ENCODE measurements around the gene RSPO3. TPM values are rescaled to one million over a fixed set of nuclear protein-coding genes. Genes with fewer than 3 reads are reported as not detected.

The RSPO3 gene
- total RNA-seq, 1 experiment from 2014 or later: 0.11 TPM

DNA sequence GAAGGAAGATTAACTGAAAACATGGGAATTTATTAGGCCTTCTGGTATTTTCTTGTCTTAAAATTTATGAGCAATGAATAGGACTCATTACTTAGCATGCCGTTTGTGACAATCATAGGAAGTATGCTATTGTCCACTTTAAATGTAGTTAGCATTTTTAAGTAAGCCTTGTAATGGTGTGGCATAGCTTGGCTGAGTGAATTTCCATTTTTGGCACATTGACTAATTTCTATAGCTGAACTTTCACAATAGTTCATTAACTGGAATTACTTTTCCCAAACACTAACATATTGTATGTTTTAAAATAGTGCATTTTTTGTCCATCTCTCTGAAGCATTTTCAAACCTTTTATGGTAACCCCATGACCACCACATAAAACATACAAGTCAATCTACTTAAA is 15.7 kb downstream of the RSPO3 start:
- Histone ChIP-seq H3K9me3 (no peaks in the 10 kb centered on the region; the same call in 1 of the 2 replicates), H3K36me3 (ENCODE audit: control insufficient read depth, insufficient read depth, low read length) (no peaks in the 10 kb centered on the region), H3K4me1 (no peaks in the 10 kb centered on the region), H3K4me3 (ENCODE audit: low read depth, low read length) (no peak overlapping the region), H3K27me3 (replicated peaks; ENCODE audit: control insufficient read depth, insufficient read depth, low read length) (no peaks in the 10 kb centered on the region)
- TF ChIP-seq, protein P1, sequence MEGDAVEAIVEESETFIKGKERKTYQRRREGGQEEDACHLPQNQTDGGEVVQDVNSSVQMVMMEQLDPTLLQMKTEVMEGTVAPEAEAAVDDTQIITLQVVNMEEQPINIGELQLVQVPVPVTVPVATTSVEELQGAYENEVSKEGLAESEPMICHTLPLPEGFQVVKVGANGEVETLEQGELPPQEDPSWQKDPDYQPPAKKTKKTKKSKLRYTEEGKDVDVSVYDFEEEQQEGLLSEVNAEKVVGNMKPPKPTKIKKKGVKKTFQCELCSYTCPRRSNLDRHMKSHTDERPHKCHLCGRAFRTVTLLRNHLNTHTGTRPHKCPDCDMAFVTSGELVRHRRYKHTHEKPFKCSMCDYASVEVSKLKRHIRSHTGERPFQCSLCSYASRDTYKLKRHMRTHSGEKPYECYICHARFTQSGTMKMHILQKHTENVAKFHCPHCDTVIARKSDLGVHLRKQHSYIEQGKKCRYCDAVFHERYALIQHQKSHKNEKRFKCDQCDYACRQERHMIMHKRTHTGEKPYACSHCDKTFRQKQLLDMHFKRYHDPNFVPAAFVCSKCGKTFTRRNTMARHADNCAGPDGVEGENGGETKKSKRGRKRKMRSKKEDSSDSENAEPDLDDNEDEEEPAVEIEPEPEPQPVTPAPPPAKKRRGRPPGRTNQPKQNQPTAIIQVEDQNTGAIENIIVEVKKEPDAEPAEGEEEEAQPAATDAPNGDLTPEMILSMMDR (IDR thresholded peaks at IDR 0.05; ENCODE audit: insufficient read depth in 1 of 2, low read depth in 1 of 2, low read length in 1 of 2, severe bottlenecking in 1 of 2, unreplicated experiment in 1 of 2): no peak
- DNase-seq: no peak
- ChIA-PET CTCF (no interaction called here), POLR2A (no interaction called here)
- Mint-ChIP-seq H3K27ac (ENCODE audit: unreplicated experiment) (no peak overlapping the region), H3K4me1 (ENCODE audit: low read depth, unreplicated experiment) (no peaks in the 10 kb centered on the region), H3K27me3 (ENCODE audit: insufficient read depth, unreplicated experiment) (peaks cover 4% of the 10 kb centered on the region), H3K36me3 (ENCODE audit: insufficient read depth, unreplicated experiment) (peaks cover 5% of the 10 kb centered on the region), H3K9me3 (ENCODE audit: unreplicated experiment) (no peaks in the 10 kb centered on the region), H3K4me3 (ENCODE audit: unreplicated experiment) (no peak overlapping the region)
- intact Hi-C loops (cut with micrococcal nuclease; ENCODE audit: unreplicated experiment): no loop called here
- no TSS peak for BruUV-seq (replicated peaks)

DNA sequence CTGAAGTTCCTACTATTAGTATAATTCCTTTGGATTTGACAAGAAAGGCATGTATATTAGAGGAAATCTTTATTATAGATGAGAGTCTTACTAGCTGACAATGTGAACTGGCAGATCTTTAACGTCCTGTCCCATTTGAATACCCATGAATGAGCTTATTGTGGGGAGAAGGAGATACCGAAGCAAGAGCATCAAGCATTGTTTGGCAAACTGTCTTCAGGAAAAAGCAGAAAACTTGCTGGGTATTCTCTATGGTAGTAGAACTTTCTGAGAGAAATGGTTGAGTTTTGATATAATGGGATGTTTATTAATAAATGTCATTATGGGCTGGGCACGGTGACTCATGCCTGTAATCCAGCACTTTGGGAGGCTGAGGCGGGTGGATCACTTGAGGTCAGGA is 18.3 kb downstream of the RSPO3 start:
- no TSS peak for BruUV-seq (replicated peaks)
- Mint-ChIP-seq H3K9me3 (ENCODE audit: unreplicated experiment) (no peaks in the 10 kb centered on the region), H3K27ac (ENCODE audit: unreplicated experiment) (no peak overlapping the region), H3K36me3 (ENCODE audit: insufficient read depth, unreplicated experiment) (no peaks in the 10 kb centered on the region), H3K27me3 (ENCODE audit: insufficient read depth, unreplicated experiment) (no peaks in the 10 kb centered on the region), H3K4me1 (ENCODE audit: low read depth, unreplicated experiment) (no peaks in the 10 kb centered on the region), H3K4me3 (ENCODE audit: unreplicated experiment) (no peak overlapping the region)
- POLR2A ChIA-PET: no interaction called here
- CTCF ChIA-PET: no interaction called here
- no peaks in the 10 kb centered on the region for H3K4me1 ChIP-seq
- H3K4me3 ChIP-seq (ENCODE audit: low read depth, low read length): no peak overlapping the region
- intact Hi-C loops (cut with micrococcal nuclease; ENCODE audit: unreplicated experiment): no loop called here
- no peak for DNase-seq
- no peaks in the 10 kb centered on the region for H3K36me3 ChIP-seq (ENCODE audit: control insufficient read depth, insufficient read depth, low read length)
- TF ChIP-seq, protein P1 (IDR thresholded peaks at IDR 0.05; ENCODE audit: insufficient read depth in 1 of 2, low read depth in 1 of 2, low read length in 1 of 2, severe bottlenecking in 1 of 2, unreplicated experiment in 1 of 2): no peak
- no peaks in the 10 kb centered on the region for H3K27me3 ChIP-seq (replicated peaks; ENCODE audit: control insufficient read depth, insufficient read depth, low read length)
- H3K9me3 ChIP-seq: no peaks in the 10 kb centered on the region; the same call in 1 of the 2 replicates

DNA sequence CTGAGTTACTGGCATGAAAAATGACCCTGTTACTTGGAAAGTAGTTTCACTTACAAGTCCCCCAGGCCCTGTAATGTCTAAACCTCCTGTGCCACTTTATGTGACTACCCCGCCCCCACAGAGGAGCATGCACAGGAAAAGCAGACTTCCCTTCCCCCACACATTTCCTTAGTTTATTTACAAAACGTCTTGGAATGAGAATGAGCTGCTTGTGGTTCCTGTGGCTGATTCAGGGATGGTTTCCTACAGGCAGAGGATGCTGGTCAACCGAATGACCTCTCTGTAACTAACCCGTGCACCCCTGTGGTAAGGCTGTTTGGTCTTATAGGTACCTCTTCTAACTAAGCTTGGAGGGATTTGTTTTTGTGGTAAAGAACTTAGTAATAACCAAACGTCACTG is 28.5 kb downstream of the RSPO3 start:
- intact Hi-C loops (cut with micrococcal nuclease; ENCODE audit: unreplicated experiment): no loop called here
- Histone ChIP-seq H3K9me3 (no peaks in the 10 kb centered on the region), H3K36me3 (ENCODE audit: control insufficient read depth, insufficient read depth, low read length) (no peaks in the 10 kb centered on the region), H3K4me3 (ENCODE audit: low read depth, low read length) (no peak overlapping the region), H3K4me1 (peaks cover 6% of the 10 kb centered on the region; the same call in 1 of the 2 replicates), H3K27me3 (replicated peaks; ENCODE audit: control insufficient read depth, insufficient read depth, low read length) (no peaks in the 10 kb centered on the region)
- TF ChIP-seq, protein P1 (IDR thresholded peaks at IDR 0.05; ENCODE audit: insufficient read depth in 1 of 2, low read depth in 1 of 2, low read length in 1 of 2, severe bottlenecking in 1 of 2, unreplicated experiment in 1 of 2): no peak
- Mint-ChIP-seq H3K4me3 (ENCODE audit: unreplicated experiment) (no peak overlapping the region), H3K27ac (ENCODE audit: unreplicated experiment) (no peak overlapping the region), H3K36me3 (ENCODE audit: insufficient read depth, unreplicated experiment) (no peaks in the 10 kb centered on the region), H3K27me3 (ENCODE audit: insufficient read depth, unreplicated experiment) (peaks cover 5% of the 10 kb centered on the region), H3K4me1 (ENCODE audit: low read depth, unreplicated experiment) (no peaks in the 10 kb centered on the region), H3K9me3 (ENCODE audit: unreplicated experiment) (no peaks in the 10 kb centered on the region)
- CTCF ChIA-PET: no interaction called here
- POLR2A ChIA-PET: no interaction called here
- no peak for DNase-seq
- no TSS peak for BruUV-seq (replicated peaks)
